ENCODE data around the gene AKR1C1. TPM values are rescaled to one million over a fixed set of nuclear protein-coding genes. Genes with fewer than 3 reads are reported as not detected.
A peak's percentile ranks its signal among the peaks of the same experiment; 100 is the strongest.

AKR1C1 gene
- total and polyA plus RNA-seq, 2 of the 4 experiments (the other 2 are of a cell fraction), result 5.0 to 5.4 TPM

- H2BK120ac ChIP-seq (ENCODE audit: low read depth, low read length), result peak overlapping the region; percentile 80
- H3K9me1 ChIP-seq (ENCODE audit: insufficient read depth, low read length), result no peaks in the 10 kb centered on the region
- no peaks in the 10 kb centered on the region for H3K79me1 ChIP-seq (ENCODE audit: low read depth in 1 of 2, low read length in 2 of 2)
- TF ChIP-seq MXI1 (IDR thresholded peaks at IDR 0.05; ENCODE audit: borderline replicate concordance, low read depth, low read length) (no peak), NFE2L2 (IDR thresholded peaks at IDR 0.05; ENCODE audit: low read depth, low read length) (peak; percentile 88; the same call in 1 of the 2 replicates), MAFK (IDR thresholded peaks at IDR 0.05; ENCODE audit: low read depth, low read length) (peak; percentile 15; the same call in 1 of the 2 replicates)
- H3K4me2 ChIP-seq (ENCODE audit: low read depth, low read length), result no peak overlapping the region
- dilution Hi-C loops (cut with HindIII; ENCODE audit: low sequenced_read_pairs, unreplicated experiment), result no loop called here
- intact Hi-C loops (cut with micrococcal nuclease), result no loop called here
- no peaks in the 10 kb centered on the region for H3K9me3 ChIP-seq (ENCODE audit: control insufficient read depth, insufficient read depth, low read length)
- H2BK15ac ChIP-seq (ENCODE audit: low read depth, low read length), result peak overlapping the region; percentile 3; the same call in 1 of the 3 replicates
- H2BK20ac ChIP-seq (ENCODE audit: low read depth, low read length), result peak overlapping the region; percentile 57
- H2AK9ac ChIP-seq (replicated peaks; ENCODE audit: low read depth, low read length, poor library complexity), result no peak overlapping the region
- no TSS peak for BruUV-seq (replicated peaks)
- H2AK5ac ChIP-seq (ENCODE audit: low read depth, low read length), result peak overlapping the region; percentile 49; the same call in 1 of the 2 replicates
- no peak overlapping the region for H4K91ac ChIP-seq (ENCODE audit: insufficient read depth, low read depth, low read length)
- peak overlapping the region; percentile 77 for H4K5ac ChIP-seq (ENCODE audit: low read depth, low read length)
- no peaks in the 10 kb centered on the region; the same call in 1 of the 2 replicates for H3K27me3 ChIP-seq (ENCODE audit: control insufficient read depth, insufficient read depth, low read length)
- no peaks in the 10 kb centered on the region for H4K20me1 ChIP-seq (ENCODE audit: insufficient read depth, low read length)
- no peak overlapping the region for H3K27ac ChIP-seq (ENCODE audit: insufficient read depth, low read length)
- H2AFZ ChIP-seq (replicated peaks; ENCODE audit: low read length, poor library complexity), result no peak overlapping the region
- H3K56ac ChIP-seq (ENCODE audit: extremely low read depth, insufficient read depth, low read length), result no peak overlapping the region
- peak overlapping the region; percentile 31; the same call in 1 of the 2 replicates for H3K4ac ChIP-seq (ENCODE audit: low read depth, low read length)
- in situ Hi-C loops (cut with MboI; ENCODE audit: low sequenced_read_pairs), result no loop called here
- H3K18ac ChIP-seq (ENCODE audit: low read depth, low read length), result peak overlapping the region; percentile 86
- ChIA-PET CTCF (no interaction called here), POLR2A (ENCODE audit: unreplicated experiment) (no interaction called here)
- H3K4me1 ChIP-seq (ENCODE audit: control insufficient read depth, insufficient read depth, low read length), result peaks cover 16% of the 10 kb centered on the region
- H3K9ac ChIP-seq (ENCODE audit: low read depth, low read length), result no peak overlapping the region
- peak; percentile 6 for DNase-seq
- H3K4me3 ChIP-seq (ENCODE audit: insufficient read depth, low read depth, low read length), result no peak overlapping the region
- no peak overlapping the region; the same call in 1 of the 2 replicates for H3K23ac ChIP-seq (ENCODE audit: low read depth, low read length)
- H2BK5ac ChIP-seq (ENCODE audit: low read depth, low read length, poor library complexity, severe bottlenecking), result no peak overlapping the region
- no peaks in the 10 kb centered on the region for H3K36me3 ChIP-seq (ENCODE audit: control insufficient read depth, insufficient read depth, low read length)
- WGBS, 2 experiments (ENCODE audit: extremely low coverage in 2 of 2, insufficient read length in 1 of 2), result no CpG with 5 or more reads among the region's 5 CpGs
- ATAC-seq (ENCODE audit: low read depth), result no peak
- peak overlapping the region; percentile 5; the same call in 1 of the 2 replicates for H3K14ac ChIP-seq (replicated peaks; ENCODE audit: low read depth, low read length)
- H4K8ac ChIP-seq (ENCODE audit: low read depth in 2 of 2, low read length in 2 of 2), result peak overlapping the region; percentile 6 to 66; a peak in 2 of 4 replicates
These were observed 21.5 kb upstream of the AKR1C1 start for GRCh38 chr10:4941540-4942330.

All from IMR-90 (cell line).